ENCODE measurements around the gene PROX1.

- TF ChIP-seq EZH2phosphoT487 (IDR thresholded peaks at IDR 0.05; ENCODE audit: low read depth): no peak
- TF ChIP-seq, protein P1, sequence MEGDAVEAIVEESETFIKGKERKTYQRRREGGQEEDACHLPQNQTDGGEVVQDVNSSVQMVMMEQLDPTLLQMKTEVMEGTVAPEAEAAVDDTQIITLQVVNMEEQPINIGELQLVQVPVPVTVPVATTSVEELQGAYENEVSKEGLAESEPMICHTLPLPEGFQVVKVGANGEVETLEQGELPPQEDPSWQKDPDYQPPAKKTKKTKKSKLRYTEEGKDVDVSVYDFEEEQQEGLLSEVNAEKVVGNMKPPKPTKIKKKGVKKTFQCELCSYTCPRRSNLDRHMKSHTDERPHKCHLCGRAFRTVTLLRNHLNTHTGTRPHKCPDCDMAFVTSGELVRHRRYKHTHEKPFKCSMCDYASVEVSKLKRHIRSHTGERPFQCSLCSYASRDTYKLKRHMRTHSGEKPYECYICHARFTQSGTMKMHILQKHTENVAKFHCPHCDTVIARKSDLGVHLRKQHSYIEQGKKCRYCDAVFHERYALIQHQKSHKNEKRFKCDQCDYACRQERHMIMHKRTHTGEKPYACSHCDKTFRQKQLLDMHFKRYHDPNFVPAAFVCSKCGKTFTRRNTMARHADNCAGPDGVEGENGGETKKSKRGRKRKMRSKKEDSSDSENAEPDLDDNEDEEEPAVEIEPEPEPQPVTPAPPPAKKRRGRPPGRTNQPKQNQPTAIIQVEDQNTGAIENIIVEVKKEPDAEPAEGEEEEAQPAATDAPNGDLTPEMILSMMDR (IDR thresholded peaks at IDR 0.05; ENCODE audit: low read depth, low read length): no peak
Observed at GRCh38 chr1:213989002-213989855, 1.5 kb downstream of the PROX1 start.
